ENCODE data around the gene ACKR2. TPM values are rescaled to one million over a fixed set of nuclear protein-coding genes. Genes with fewer than 3 reads are reported as not detected.

Gene ACKR2
- total RNA-seq, 4 donors from 2014 or later: 1.4 to 9.2 (median 5.2) TPM

GRCh38 chr3:42855219-42855546 is 45.9 kb downstream of the ACKR2 start:
- intact Hi-C loops (cut with DNase I; ENCODE audit: low total_unique reads): no loop called here
- no peak for DNase-seq
- Histone ChIP-seq H3K36me3 (no peaks in the 10 kb centered on the region), H3K4me3 (no peak overlapping the region), H3K27ac (no peak overlapping the region), H3K9me3 (no peaks in the 10 kb centered on the region), H3K27me3 (no peaks in the 10 kb centered on the region), H3K4me1 (no peaks in the 10 kb centered on the region)
- TF ChIP-seq POLR2A (IDR thresholded peaks at IDR 0.05) (no peak), CTCF (IDR thresholded peaks at IDR 0.05) (no peak), POLR2AphosphoS5 (IDR thresholded peaks at IDR 0.05) (no peak), EP300 (IDR thresholded peaks at IDR 0.05; ENCODE audit: low read depth) (no peak)
- in situ Hi-C loops (cut with MboI; ENCODE audit: low pct_ligation_motif_present in 1 of 4, low pct_unique_long_range_greater_than_20kb in 1 of 4, low sequenced_read_pairs in 3 of 4): no loop called here

- Histone ChIP-seq H3K4me1 (no peaks in the 10 kb centered on the region), H3K27ac (no peak overlapping the region), H3K4me3 (no peak overlapping the region), H3K9me3 (no peaks in the 10 kb centered on the region), H3K36me3 (no peaks in the 10 kb centered on the region), H3K27me3 (no peaks in the 10 kb centered on the region)
- intact Hi-C loops (cut with DNase I; ENCODE audit: low total_unique reads) (no loop called here), in situ Hi-C loops (cut with MboI; ENCODE audit: low pct_ligation_motif_present in 1 of 4, low pct_unique_long_range_greater_than_20kb in 1 of 4, low sequenced_read_pairs in 3 of 4) (no loop called here)
- no peak for TF ChIP-seq POLR2AphosphoS5 (IDR thresholded peaks at IDR 0.05)
- TF ChIP-seq POLR2A (IDR thresholded peaks at IDR 0.05): no peak
- TF ChIP-seq CTCF (IDR thresholded peaks at IDR 0.05): no peak
- TF ChIP-seq EP300 (IDR thresholded peaks at IDR 0.05; ENCODE audit: low read depth): no peak
- WGBS, 2 donors (ENCODE audit: low coverage in 1 of 2): 24 to 58% methylated on average over 3 to 4 of the region's 4 CpGs
- DNase-seq: no peak
Measured at GRCh38 chr3:42855547-42856380, 46.5 kb downstream of the ACKR2 start.

GRCh38 chr3:42856544-42856943 is 47.3 kb downstream of the ACKR2 start:
- intact Hi-C loops (cut with DNase I; ENCODE audit: low total_unique reads) (no loop called here), in situ Hi-C loops (cut with MboI; ENCODE audit: low pct_ligation_motif_present in 1 of 4, low pct_unique_long_range_greater_than_20kb in 1 of 4, low sequenced_read_pairs in 3 of 4) (no loop called here)
- no peaks in the 10 kb centered on the region for H3K4me1 ChIP-seq
- TF ChIP-seq POLR2AphosphoS5 (IDR thresholded peaks at IDR 0.05) (no peak), CTCF (IDR thresholded peaks at IDR 0.05) (no peak), POLR2A (IDR thresholded peaks at IDR 0.05) (no peak), EP300 (IDR thresholded peaks at IDR 0.05; ENCODE audit: low read depth) (no peak)
- no peak overlapping the region for H3K27ac ChIP-seq
- H3K36me3 ChIP-seq: no peaks in the 10 kb centered on the region
- WGBS, 2 donors (ENCODE audit: low coverage in 1 of 2): 72 to 100% methylated on average over 1 to 3 of the region's 3 CpGs
- H3K4me3 ChIP-seq: no peak overlapping the region
- no peak for DNase-seq
- H3K9me3 ChIP-seq: no peaks in the 10 kb centered on the region
- no peaks in the 10 kb centered on the region for H3K27me3 ChIP-seq

GRCh38 chr3:42864321-42864950 is 55.2 kb downstream of the ACKR2 start:
- no peak for DNase-seq
- Histone ChIP-seq H3K4me3 (no peak overlapping the region), H3K36me3 (no peaks in the 10 kb centered on the region), H3K27me3 (no peaks in the 10 kb centered on the region), H3K4me1 (no peaks in the 10 kb centered on the region), H3K9me3 (no peaks in the 10 kb centered on the region), H3K27ac (no peak overlapping the region)
- in situ Hi-C loops (cut with MboI; ENCODE audit: low pct_ligation_motif_present in 1 of 4, low pct_unique_long_range_greater_than_20kb in 1 of 4, low sequenced_read_pairs in 3 of 4) (no loop called here), intact Hi-C loops (cut with DNase I; ENCODE audit: low total_unique reads) (no loop called here)
- TF ChIP-seq EP300 (IDR thresholded peaks at IDR 0.05; ENCODE audit: low read depth) (no peak), POLR2A (IDR thresholded peaks at IDR 0.05) (no peak), CTCF (IDR thresholded peaks at IDR 0.05) (no peak), POLR2AphosphoS5 (IDR thresholded peaks at IDR 0.05) (no peak)
- WGBS, 2 donors (ENCODE audit: low coverage in 1 of 2): 92 to 100% methylated on average over 8 to 15 of the region's 15 CpGs

Measured in transverse colon (tissue), 4 donors.